Neural progenitor cell (in vitro differentiated cells): ENCODE results near the gene PRDX1. TPM values are rescaled to one million over a fixed set of nuclear protein-coding genes. Genes with fewer than 3 reads are reported as not detected.

Experiments
- DNase-seq: peaks from one replicate; pipeline ENCODE4 v3.0.0-alpha.2; 2016; ENCODE audit warnings: low spot score
- H2AFZ ChIP-seq: fragments of 200-600 bp; sonication (generic); replicated peaks from 2 replicates; pipeline ENCODE4 v1.6.1; 2016; ENCODE audit warnings: antibody characterized with exemption
- H3F3A ChIP-seq: fragments of 200-600 bp; sonication (generic); 2 replicates; pipeline ENCODE4 v1.6.1; 2016; ENCODE audit warnings: antibody characterized with exemption, low read depth
- H3K27ac ChIP-seq: fragments of 200-600 bp; sonication (generic); 2 replicates; pipeline ENCODE4 v1.5.1; 2016; ENCODE audit warnings: mild to moderate bottlenecking
- H3K27me3 ChIP-seq: fragments of 200-600 bp; sonication (generic); 2 replicates; pipeline ENCODE4 v1.6.1; 2016; ENCODE audit warnings: mild to moderate bottlenecking, moderate library complexity
- H3K36me3 ChIP-seq: fragments of 200-600 bp; sonication (generic); 2 replicates; pipeline ENCODE4 v1.5.1; 2016
- H3K4me1 ChIP-seq: fragments of 200-600 bp; sonication (generic); 2 replicates; pipeline ENCODE4 v1.6.1; 2016; ENCODE audit warnings: mixed run types
- H3K4me2 ChIP-seq: fragments of 200-600 bp; sonication (generic); 2 replicates; pipeline ENCODE4 v1.6.1; 2016
- H3K4me3 ChIP-seq: fragments of 200-600 bp; sonication (generic); 2 replicates; pipeline ENCODE4 v1.5.1; 2016
- H3K79me2 ChIP-seq: fragments of 200-600 bp; sonication (generic); 2 replicates; pipeline ENCODE4 v1.6.1; 2016; ENCODE audit warnings: low read depth
- H3K9ac ChIP-seq: fragments of 200-600 bp; sonication (generic); 2 replicates; pipeline ENCODE4 v1.6.1; 2016
- H3K9me3 ChIP-seq: fragments of 200-600 bp; sonication (generic); 2 replicates; pipeline ENCODE4 v1.5.1; 2016; ENCODE audit warnings: low read depth
- H4K20me1 ChIP-seq: fragments of 200-600 bp; sonication (generic); 2 replicates; pipeline ENCODE4 v1.6.1; 2016; ENCODE audit warnings: low read depth
- H3K27ac Mint-ChIP-seq: 3 replicates; pipeline ENCODE4 v1.8.0; 2021; ENCODE audit warnings: mixed read lengths
- H3K27me3 Mint-ChIP-seq: 2 replicates; pipeline ENCODE4 v1.8.0; 2022; ENCODE audit warnings: low read depth, mild to moderate bottlenecking, inconsistent platforms, moderate library complexity, mixed read lengths; ENCODE audit not compliant: insufficient read depth
- H3K36me3 Mint-ChIP-seq: 3 replicates; pipeline ENCODE4 v1.8.0; 2021; ENCODE audit warnings: mixed read lengths
- H3K4me1 Mint-ChIP-seq: 3 replicates; pipeline ENCODE4 v1.8.0; 2021; ENCODE audit warnings: mixed read lengths
- H3K4me3 Mint-ChIP-seq: 3 replicates; pipeline ENCODE4 v1.8.0; 2021; ENCODE audit warnings: mild to moderate bottlenecking, moderate library complexity, mixed read lengths
- H3K9me3 Mint-ChIP-seq: 3 replicates; pipeline ENCODE4 v1.8.0; 2020; ENCODE audit warnings: mixed read lengths
- EZH2 ChIP-seq: fragments of 200-600 bp; sonication (generic); IDR thresholded peaks from 2 replicates; pipeline ENCODE4 v1.6.1; 2017; ENCODE audit warnings: antibody characterized with exemption, mild to moderate bottlenecking, moderate library complexity
- EZH2phosphoT487 ChIP-seq: fragments of 200-600 bp; sonication (generic); IDR thresholded peaks from 2 replicates; pipeline ENCODE4 v1.6.1; 2017; ENCODE audit warnings: antibody characterized with exemption
- total RNA-seq: library from RNA; depleted of rRNA; stranded (reverse); fragments of >200 nt; gene quantifications from 2 replicates; pipeline ENCODE4 v1.2.3, GENCODE V29; 2015; ENCODE audit warnings: low replicate concordance
- TF ChIP-seq, protein P1 (sequence below): fragments of 200-600 bp; sonication (generic); IDR thresholded peaks from 2 replicates; pipeline ENCODE4 v1.5.1; 2017; ENCODE audit warnings: antibody characterized with exemption, mild to moderate bottlenecking

The PRDX1 gene
- total RNA-seq, 1 donor from 2014 or later, result 653 TPM

DNA sequence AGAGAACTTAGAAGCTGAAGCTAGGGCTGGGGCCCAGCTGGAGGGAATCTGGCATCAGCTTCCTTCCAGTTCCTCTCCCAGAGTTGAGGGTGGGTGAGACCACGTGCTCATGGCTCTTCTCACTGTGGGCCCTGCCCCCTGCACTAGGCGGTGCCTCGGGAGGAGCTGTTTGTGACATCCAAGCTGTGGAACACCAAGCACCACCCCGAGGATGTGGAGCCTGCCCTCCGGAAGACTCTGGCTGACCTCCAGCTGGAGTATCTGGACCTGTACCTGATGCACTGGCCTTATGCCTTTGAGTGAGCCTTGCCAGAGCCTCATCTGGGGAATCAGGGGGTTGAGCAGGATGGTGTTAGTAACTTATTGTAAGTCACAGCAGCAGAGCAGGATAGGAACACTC is 45.0 kb upstream of the PRDX1 start:
- H3K27ac Mint-ChIP-seq, result no peak overlapping the region
- Histone ChIP-seq H3K27me3 (no peaks in the 10 kb centered on the region), H2AFZ (no peak overlapping the region), H3K36me3 (no peaks in the 10 kb centered on the region), H3K79me2 (peaks cover 26% of the 10 kb centered on the region), H3K4me1 (no peaks in the 10 kb centered on the region), H3K4me3 (no peak overlapping the region), H3K27ac (no peak overlapping the region), H3F3A (peaks cover 18% of the 10 kb centered on the region), H4K20me1 (peaks cover 10% of the 10 kb centered on the region), H3K4me2 (no peak overlapping the region), H3K9me3 (no peaks in the 10 kb centered on the region), H3K9ac (no peak overlapping the region)
- no peak for DNase-seq
- H3K4me1 Mint-ChIP-seq, result no peaks in the 10 kb centered on the region
- no peaks in the 10 kb centered on the region for H3K27me3 Mint-ChIP-seq
- no peaks in the 10 kb centered on the region for H3K9me3 Mint-ChIP-seq
- TF ChIP-seq EZH2 (no peak), EZH2phosphoT487 (no peak)
- TF ChIP-seq, protein P1, sequence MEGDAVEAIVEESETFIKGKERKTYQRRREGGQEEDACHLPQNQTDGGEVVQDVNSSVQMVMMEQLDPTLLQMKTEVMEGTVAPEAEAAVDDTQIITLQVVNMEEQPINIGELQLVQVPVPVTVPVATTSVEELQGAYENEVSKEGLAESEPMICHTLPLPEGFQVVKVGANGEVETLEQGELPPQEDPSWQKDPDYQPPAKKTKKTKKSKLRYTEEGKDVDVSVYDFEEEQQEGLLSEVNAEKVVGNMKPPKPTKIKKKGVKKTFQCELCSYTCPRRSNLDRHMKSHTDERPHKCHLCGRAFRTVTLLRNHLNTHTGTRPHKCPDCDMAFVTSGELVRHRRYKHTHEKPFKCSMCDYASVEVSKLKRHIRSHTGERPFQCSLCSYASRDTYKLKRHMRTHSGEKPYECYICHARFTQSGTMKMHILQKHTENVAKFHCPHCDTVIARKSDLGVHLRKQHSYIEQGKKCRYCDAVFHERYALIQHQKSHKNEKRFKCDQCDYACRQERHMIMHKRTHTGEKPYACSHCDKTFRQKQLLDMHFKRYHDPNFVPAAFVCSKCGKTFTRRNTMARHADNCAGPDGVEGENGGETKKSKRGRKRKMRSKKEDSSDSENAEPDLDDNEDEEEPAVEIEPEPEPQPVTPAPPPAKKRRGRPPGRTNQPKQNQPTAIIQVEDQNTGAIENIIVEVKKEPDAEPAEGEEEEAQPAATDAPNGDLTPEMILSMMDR, result no peak
- H3K4me3 Mint-ChIP-seq, result no peak overlapping the region
- peaks cover 34% of the 10 kb centered on the region for H3K36me3 Mint-ChIP-seq

- peaks cover 1% of the 10 kb centered on the region for H3F3A ChIP-seq
- H3K4me1 ChIP-seq, result no peaks in the 10 kb centered on the region
- Mint-ChIP-seq H3K27ac (no peak overlapping the region), H3K4me1 (no peaks in the 10 kb centered on the region), H3K36me3 (peaks cover 40% of the 10 kb centered on the region), H3K27me3 (no peaks in the 10 kb centered on the region), H3K4me3 (no peak overlapping the region), H3K9me3 (no peaks in the 10 kb centered on the region)
- TF ChIP-seq EZH2phosphoT487, result no peak
- TF ChIP-seq EZH2, result no peak
- TF ChIP-seq, protein P1, result no peak
- no peak overlapping the region for H3K27ac ChIP-seq
- no peaks in the 10 kb centered on the region for H3K36me3 ChIP-seq
- peaks cover 54% of the 10 kb centered on the region for H3K79me2 ChIP-seq
- H3K9me3 ChIP-seq, result no peaks in the 10 kb centered on the region
- peaks cover 4% of the 10 kb centered on the region for H4K20me1 ChIP-seq
- H2AFZ ChIP-seq, result no peak overlapping the region
- no peak for DNase-seq
- no peak overlapping the region for H3K4me2 ChIP-seq
- H3K4me3 ChIP-seq, result no peak overlapping the region
- no peaks in the 10 kb centered on the region for H3K27me3 ChIP-seq
- H3K9ac ChIP-seq, result no peak overlapping the region
These were observed 42.2 kb upstream of the PRDX1 start for GRCh38 chr1:45563843-45564242.

GRCh38 chr1:45557422-45557944 is 35.8 kb upstream of the PRDX1 start:
- Histone ChIP-seq H3K79me2 (peaks cover 95% of the 10 kb centered on the region), H3K4me2 (no peak overlapping the region), H3K4me3 (no peak overlapping the region), H3K27me3 (no peaks in the 10 kb centered on the region), H3K27ac (peak overlapping the region; percentile 49), H2AFZ (no peak overlapping the region), H3F3A (peaks cover 7% of the 10 kb centered on the region), H3K9me3 (no peaks in the 10 kb centered on the region), H3K36me3 (no peaks in the 10 kb centered on the region), H3K4me1 (no peaks in the 10 kb centered on the region), H3K9ac (no peak overlapping the region), H4K20me1 (peaks cover 18% of the 10 kb centered on the region)
- H3K9me3 Mint-ChIP-seq, result no peaks in the 10 kb centered on the region
- peaks cover 7% of the 10 kb centered on the region for H3K4me1 Mint-ChIP-seq
- no peak for DNase-seq
- H3K4me3 Mint-ChIP-seq, result no peak overlapping the region
- TF ChIP-seq, protein P1, result no peak
- no peak for TF ChIP-seq EZH2phosphoT487
- no peak for TF ChIP-seq EZH2
- H3K36me3 Mint-ChIP-seq, result peaks cover 29% of the 10 kb centered on the region
- no peaks in the 10 kb centered on the region for H3K27me3 Mint-ChIP-seq
- peak overlapping the region; percentile 54 for H3K27ac Mint-ChIP-seq
